HG02588 (cell line): ENCODE measurements around the gene PLEK.
A peak's percentile ranks its signal among the peaks of the same experiment; 100 is the strongest.
"Not testable (repeated sequence)": the region's sequence is repeated elsewhere in the genome, so short reads cannot be mapped to it uniquely, and the experiment has no call there.

Experiments used
- ATAC-seq: cut with Tn5 transposase; IDR thresholded peaks from one replicate; pipeline ENCODE4 v1.9.1; 2021; ENCODE audit warnings: mild to moderate bottlenecking, moderate library complexity; ENCODE audit not compliant: unreplicated experiment

The PLEK gene

GRCh38 chr2:68384485-68385107 lies 19.5 kb downstream of the PLEK start:
- ATAC-seq, result no peak

- ATAC-seq, result peak; percentile 43
Measured at GRCh38 chr2:68385220-68385906, 20.3 kb downstream of the PLEK start.

- ATAC-seq, result no peak
Measured at GRCh38 chr2:68385907-68386287, 20.8 kb downstream of the PLEK start.

GRCh38 chr2:68386365-68386764 lies 21.3 kb downstream of the PLEK start:
- no peak for ATAC-seq

- ATAC-seq, result peak; percentile 44
Measured at GRCh38 chr2:68387408-68388350, 22.6 kb downstream of the PLEK start.

GRCh38 chr2:68388358-68388757 lies 23.3 kb downstream of the PLEK start:
- peak; percentile 30 for ATAC-seq

GRCh38 chr2:68388772-68389171 lies 23.7 kb downstream of the PLEK start:
- ATAC-seq, result no peak

GRCh38 chr2:68390114-68390513 lies 25.0 kb downstream of the PLEK start:
- no peak for ATAC-seq

GRCh38 chr2:68390586-68390985 lies 25.5 kb downstream of the PLEK start:
- no peak for ATAC-seq

GRCh38 chr2:68391099-68391498 lies 26.0 kb downstream of the PLEK start:
- ATAC-seq, result no peak

- no peak for ATAC-seq
Measured at GRCh38 chr2:68391869-68392268, 26.8 kb downstream of the PLEK start.

- ATAC-seq, result no peak
Measured at GRCh38 chr2:68396093-68396492, 31.0 kb downstream of the PLEK start.

- ATAC-seq, result not testable (repeated sequence)
Measured at GRCh38 chr2:68397704-68398263, 32.7 kb downstream of the PLEK start.

- peak; percentile 72 for ATAC-seq
Measured at GRCh38 chr2:68403199-68403644, 38.1 kb downstream of the PLEK start.

GRCh38 chr2:68404164-68404563 lies 39.1 kb downstream of the PLEK start:
- no peak for ATAC-seq

GRCh38 chr2:68404893-68405799 lies 40.1 kb downstream of the PLEK start:
- ATAC-seq, result no peak

GRCh38 chr2:68411397-68412126 lies 46.5 kb downstream of the PLEK start:
- peak; percentile 87 for ATAC-seq

GRCh38 chr2:68412127-68412819 lies 47.2 kb downstream of the PLEK start:
- ATAC-seq, result peak; percentile 34

- ATAC-seq, result no peak
Measured at GRCh38 chr2:68413466-68413865, 48.4 kb downstream of the PLEK start.
